Stimulated activated naive CD4-positive, alpha-beta T cell treated with Interleukin-2 at 50 U/mL for 16 hours (primary cell): ENCODE results near the gene NFE2L3.
"Not testable (repeated sequence)": the region's sequence is repeated elsewhere in the genome, so short reads cannot be mapped to it uniquely, and the experiment has no call there.

ENCODE experiments used
- DNase-seq: peaks from one replicate; lab custom pipeline; 2025; lab: John Stamatoyannopoulos, UW

The NFE2L3 gene

GRCh38 chr7:26186364-26187311 lies 34.6 kb downstream of the NFE2L3 start:
- no peak for DNase-seq

GRCh38 chr7:26187380-26188205 lies 35.6 kb downstream of the NFE2L3 start:
- no peak for DNase-seq

- no peak for DNase-seq
These were observed 36.4 kb downstream of the NFE2L3 start for GRCh38 chr7:26188206-26188956.

GRCh38 chr7:26188957-26189541 lies 37.1 kb downstream of the NFE2L3 start:
- no peak for DNase-seq

- DNase-seq = no peak
These were observed 37.7 kb downstream of the NFE2L3 start for GRCh38 chr7:26189697-26190096.

GRCh38 chr7:26190417-26190869 lies 38.4 kb downstream of the NFE2L3 start:
- DNase-seq = no peak

GRCh38 chr7:26191233-26191973 lies 39.4 kb downstream of the NFE2L3 start:
- no peak for DNase-seq

- DNase-seq = no peak
These were observed 40.0 kb downstream of the NFE2L3 start for GRCh38 chr7:26191974-26192479.

- DNase-seq = no peak
These were observed 40.6 kb downstream of the NFE2L3 start for GRCh38 chr7:26192485-26193087.

- DNase-seq = no peak
These were observed 41.6 kb downstream of the NFE2L3 start for GRCh38 chr7:26193432-26194207.

- not testable (repeated sequence) for DNase-seq
These were observed 42.8 kb downstream of the NFE2L3 start for GRCh38 chr7:26194764-26195163.

- no peak for DNase-seq
These were observed 43.2 kb downstream of the NFE2L3 start for GRCh38 chr7:26195182-26195581.

GRCh38 chr7:26195867-26196657 lies 44.1 kb downstream of the NFE2L3 start:
- DNase-seq = no peak

- no peak for DNase-seq
These were observed 45.4 kb downstream of the NFE2L3 start for GRCh38 chr7:26197153-26198115.

- DNase-seq = no peak
These were observed 46.3 kb downstream of the NFE2L3 start for GRCh38 chr7:26198133-26198780.

GRCh38 chr7:26198781-26199169 lies 46.8 kb downstream of the NFE2L3 start:
- DNase-seq = no peak
